DND-41 (cell line): ENCODE measurements around the gene NKAIN4.

Source experiments
- CTCF ChIP-seq: IDR thresholded peaks from 2 replicates; pipeline ENCODE4 v1.5.1; 2012; ENCODE audit warnings: borderline replicate concordance, low read length, moderate library complexity, mild to moderate bottlenecking; ENCODE audit not compliant: poor library complexity, severe bottlenecking; ENCODE audit errors: extremely low read depth
- EZH2 ChIP-seq: IDR thresholded peaks from 3 replicates; pipeline ENCODE4 v1.6.1; 2012; ENCODE audit warnings: borderline replicate concordance, low read depth, mild to moderate bottlenecking, moderate library complexity, low read length, inconsistent platforms; ENCODE audit not compliant: severe bottlenecking

GRCh38 chr20:63236116-63236837 lies 18.0 kb downstream of the NKAIN4 start:
- TF ChIP-seq CTCF = no peak
- no peak for TF ChIP-seq EZH2
